KMS-11 (cell line): ENCODE results near the gene RAB11FIP4.

Experiments used
- H2AFZ ChIP-seq: fragments of 200-600 bp; sonication (generic); 2 replicates; pipeline ENCODE4 v1.6.1; 2016; ENCODE audit warnings: antibody characterized with exemption, mixed run types, low read depth
- H3K27ac ChIP-seq: fragments of 200-600 bp; sonication (generic); 2 replicates; pipeline ENCODE4 v1.6.1; 2016; ENCODE audit warnings: mild to moderate bottlenecking, mixed run types
- H3K27me3 ChIP-seq: fragments of 200-600 bp; sonication (generic); 2 replicates; pipeline ENCODE4 v1.6.1; 2017; ENCODE audit warnings: mild to moderate bottlenecking, low read depth, mixed run types, moderate library complexity; ENCODE audit not compliant: insufficient read depth
- H3K36me3 ChIP-seq: fragments of 200-600 bp; sonication (generic); 2 replicates; pipeline ENCODE4 v1.6.1; 2017; ENCODE audit warnings: mild to moderate bottlenecking, mixed run types; ENCODE audit not compliant: insufficient read depth
- H3K4me1 ChIP-seq: fragments of 200-600 bp; sonication (generic); 2 replicates; pipeline ENCODE4 v1.6.1; 2016; ENCODE audit warnings: mild to moderate bottlenecking, low read depth, mixed run types; ENCODE audit not compliant: poor library complexity, severe bottlenecking
- H3K4me2 ChIP-seq: fragments of 200-600 bp; sonication (generic); 2 replicates; pipeline ENCODE4 v1.7.0; 2016; ENCODE audit warnings: mild to moderate bottlenecking, mixed run types
- H3K4me3 ChIP-seq: fragments of 200-600 bp; sonication (generic); IDR thresholded peaks from 2 replicates; pipeline ENCODE4 v1.6.1; 2017; ENCODE audit warnings: low read depth, low read length, mixed read lengths; ENCODE audit not compliant: insufficient read depth
- H3K79me2 ChIP-seq: fragments of 200-600 bp; sonication (generic); 2 replicates; pipeline ENCODE4 v1.6.1; 2016; ENCODE audit warnings: low read depth, mixed run types; ENCODE audit not compliant: insufficient read depth
- H3K9ac ChIP-seq: fragments of 200-600 bp; sonication (generic); 2 replicates; pipeline ENCODE4 v1.6.1; 2016; ENCODE audit warnings: mild to moderate bottlenecking, mixed run types
- H4K20me1 ChIP-seq: fragments of 200-600 bp; sonication (generic); 2 replicates; pipeline ENCODE4 v1.6.1; 2016; ENCODE audit warnings: mild to moderate bottlenecking, mixed run types; ENCODE audit not compliant: insufficient read depth
- CTCF ChIP-seq: fragments of 200-600 bp; sonication (generic); conservative IDR thresholded peaks from 2 replicates; pipeline ENCODE4 v1.6.1; 2017; ENCODE audit warnings: low read depth, mild to moderate bottlenecking, antibody characterized with exemption, low read length, moderate library complexity, mixed read lengths

Gene RAB11FIP4

GRCh38 chr17:31475378-31476162 lies 84.1 kb downstream of the RAB11FIP4 start:
- no peaks in the 10 kb centered on the region; the same call in 1 of the 2 replicates for H3K27me3 ChIP-seq
- no peak overlapping the region for H3K27ac ChIP-seq

GRCh38 chr17:31476525-31477416 lies 85.3 kb downstream of the RAB11FIP4 start:
- H3K36me3 ChIP-seq, result no peaks in the 10 kb centered on the region
- no peaks in the 10 kb centered on the region for H3K79me2 ChIP-seq
- H3K9ac ChIP-seq, result no peak overlapping the region
- no peak overlapping the region for H3K4me2 ChIP-seq
- no peaks in the 10 kb centered on the region; the same call in 1 of the 2 replicates for H3K27me3 ChIP-seq
- no peak overlapping the region for H3K27ac ChIP-seq
- no peaks in the 10 kb centered on the region for H3K4me1 ChIP-seq
- H2AFZ ChIP-seq, result no peak overlapping the region
- no peak for TF ChIP-seq CTCF
- H3K4me3 ChIP-seq, result no peak overlapping the region
- no peaks in the 10 kb centered on the region for H4K20me1 ChIP-seq

More at GRCh38 chr17:31475378-31476162, 84.1 kb downstream of the RAB11FIP4 start:
- H4K20me1 ChIP-seq, result no peaks in the 10 kb centered on the region
- no peaks in the 10 kb centered on the region for H3K4me1 ChIP-seq
- no peak overlapping the region for H3K9ac ChIP-seq
- no peaks in the 10 kb centered on the region for H3K36me3 ChIP-seq
- H3K4me3 ChIP-seq, result no peak overlapping the region
- no peak overlapping the region for H3K4me2 ChIP-seq
- H2AFZ ChIP-seq, result no peak overlapping the region
- no peaks in the 10 kb centered on the region for H3K79me2 ChIP-seq
- TF ChIP-seq CTCF, result no peak

GRCh38 chr17:31477417-31478055 lies 86.1 kb downstream of the RAB11FIP4 start:
- H3K4me1 ChIP-seq, result no peaks in the 10 kb centered on the region
- H3K36me3 ChIP-seq, result no peaks in the 10 kb centered on the region
- no peak overlapping the region for H3K4me2 ChIP-seq
- H3K27me3 ChIP-seq, result no peaks in the 10 kb centered on the region; the same call in 1 of the 2 replicates
- no peaks in the 10 kb centered on the region for H3K79me2 ChIP-seq
- no peak overlapping the region for H2AFZ ChIP-seq
- no peak overlapping the region for H3K27ac ChIP-seq
- H3K4me3 ChIP-seq, result no peak overlapping the region
- no peak overlapping the region for H3K9ac ChIP-seq
- no peaks in the 10 kb centered on the region for H4K20me1 ChIP-seq
- no peak for TF ChIP-seq CTCF

- Histone ChIP-seq H3K27ac (no peak overlapping the region), H3K79me2 (no peaks in the 10 kb centered on the region), H3K4me1 (no peaks in the 10 kb centered on the region), H4K20me1 (no peaks in the 10 kb centered on the region), H3K4me3 (no peak overlapping the region), H2AFZ (no peak overlapping the region), H3K4me2 (no peak overlapping the region), H3K27me3 (no peaks in the 10 kb centered on the region; the same call in 1 of the 2 replicates), H3K9ac (no peak overlapping the region), H3K36me3 (no peaks in the 10 kb centered on the region)
- TF ChIP-seq CTCF, result no peak
Observed at GRCh38 chr17:31479062-31479408, 87.6 kb downstream of the RAB11FIP4 start.
